ENCODE measurements around the gene CEP112.

- TF ChIP-seq CTCF (IDR thresholded peaks at IDR 0.05) (no peak), EZH2phosphoT487 (IDR thresholded peaks at IDR 0.05) (no peak), EZH2 (IDR thresholded peaks at IDR 0.05) (no peak)
Observed at GRCh38 chr17:65617496-65617895, 574.4 kb downstream of the CEP112 start.

Data from neural progenitor cell (in vitro differentiated cells).